Stimulated activated memory B cell treated with anti-CD40 and anti-IgM and Interleukin-4, amounts not matched to agents 10 μg/mL and 1 μg/mL and 100 μg/mL, for 72 hours (primary cell): ENCODE measurements around the gene DCAF4L1.

Experiments used
- ATAC-seq: fragments of 150-1000 bp; cut with Tn5 transposase; 2 replicates; pipeline ENCODE4 v1.10.0; 2021
- H3K27ac Mint-ChIP-seq: one replicate; pipeline ENCODE4 v1.8.0; 2022; ENCODE audit warnings: mild to moderate bottlenecking, mixed read lengths
- H3K27me3 Mint-ChIP-seq: one replicate; pipeline ENCODE4 v1.8.0; 2022; ENCODE audit warnings: mixed read lengths
- H3K36me3 Mint-ChIP-seq: one replicate; pipeline ENCODE4 v1.8.0; 2022; ENCODE audit warnings: mixed read lengths
- H3K4me1 Mint-ChIP-seq: one replicate; pipeline ENCODE4 v1.8.0; 2022; ENCODE audit warnings: mixed read lengths
- H3K4me3 Mint-ChIP-seq: one replicate; pipeline ENCODE4 v1.8.0; 2022; ENCODE audit warnings: mild to moderate bottlenecking, moderate library complexity, mixed read lengths
- H3K9me3 Mint-ChIP-seq: one replicate; pipeline ENCODE4 v1.8.0; 2022; ENCODE audit warnings: mixed read lengths

The DCAF4L1 gene

DNA sequence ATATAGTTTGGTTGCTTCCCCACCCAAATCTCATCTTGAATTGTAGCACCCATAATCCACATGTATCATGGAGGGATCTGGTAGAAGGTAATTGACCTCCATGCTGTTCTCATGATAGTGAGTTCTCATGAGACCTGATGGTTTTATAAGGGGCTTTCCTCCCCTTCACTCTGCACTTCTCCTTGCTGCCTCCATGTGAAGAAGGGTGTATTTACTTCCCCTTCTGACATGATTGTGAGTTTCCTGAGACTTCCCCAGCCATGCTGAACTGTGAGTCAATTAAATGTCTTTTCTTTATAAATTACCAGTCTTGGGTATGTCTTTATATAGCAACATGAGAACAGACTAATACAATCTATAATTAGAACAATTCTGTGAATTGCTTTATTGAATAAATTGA lies 11.9 kb upstream of the DCAF4L1 start:
- no peak overlapping the region for H3K4me3 Mint-ChIP-seq
- no peaks in the 10 kb centered on the region for H3K27me3 Mint-ChIP-seq
- H3K27ac Mint-ChIP-seq = no peak overlapping the region
- H3K36me3 Mint-ChIP-seq = peaks cover 19% of the 10 kb centered on the region
- H3K9me3 Mint-ChIP-seq = peaks cover 21% of the 10 kb centered on the region
- H3K4me1 Mint-ChIP-seq = peaks cover 6% of the 10 kb centered on the region
- ATAC-seq = no peak

GRCh38 chr4:41975341-41975740 lies 6.2 kb upstream of the DCAF4L1 start:
- Mint-ChIP-seq H3K4me1 (no peaks in the 10 kb centered on the region), H3K27ac (no peak overlapping the region), H3K36me3 (no peaks in the 10 kb centered on the region), H3K4me3 (no peak overlapping the region), H3K9me3 (peaks cover 6% of the 10 kb centered on the region), H3K27me3 (peaks cover 10% of the 10 kb centered on the region)
- ATAC-seq = no peak

DNA sequence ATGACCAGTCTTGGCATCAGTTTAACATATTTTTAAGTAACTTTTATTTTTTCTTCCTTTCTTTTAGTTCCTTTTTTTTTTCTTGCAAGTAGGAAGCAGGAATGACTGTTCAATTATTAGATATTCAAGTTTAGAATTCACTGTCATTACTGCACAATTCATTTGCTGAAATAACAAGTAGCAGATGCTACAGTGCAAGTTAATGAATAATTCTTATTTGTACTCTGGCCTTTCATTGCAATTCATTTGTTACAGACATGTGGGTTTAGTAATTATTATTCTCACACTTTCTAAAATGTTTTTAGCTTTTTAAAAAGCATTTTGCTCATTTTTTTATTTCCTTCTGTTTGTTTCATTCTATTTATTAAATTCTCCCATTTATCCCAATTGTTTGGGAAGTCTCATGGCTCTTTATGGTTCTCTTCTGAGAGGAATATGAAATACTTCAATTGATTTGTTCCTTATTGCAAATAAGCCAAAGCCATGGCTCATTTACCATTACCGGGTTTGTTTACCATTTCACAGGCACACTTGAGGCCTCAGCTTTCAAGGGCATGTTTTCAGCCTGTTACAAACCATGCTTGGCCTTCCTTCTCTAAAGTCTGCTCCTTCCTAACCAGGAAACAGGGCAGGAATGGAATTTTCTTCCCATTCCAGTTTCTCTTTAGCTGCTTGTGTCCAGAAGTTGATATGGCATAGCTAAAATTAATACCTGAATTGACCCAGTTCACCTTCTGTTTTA lies 4.6 kb upstream of the DCAF4L1 start:
- Mint-ChIP-seq H3K27me3 (peaks cover 10% of the 10 kb centered on the region), H3K4me1 (no peaks in the 10 kb centered on the region), H3K9me3 (peaks cover 5% of the 10 kb centered on the region), H3K36me3 (no peaks in the 10 kb centered on the region), H3K27ac (no peak overlapping the region), H3K4me3 (no peak overlapping the region)
- no peak for ATAC-seq

DNA sequence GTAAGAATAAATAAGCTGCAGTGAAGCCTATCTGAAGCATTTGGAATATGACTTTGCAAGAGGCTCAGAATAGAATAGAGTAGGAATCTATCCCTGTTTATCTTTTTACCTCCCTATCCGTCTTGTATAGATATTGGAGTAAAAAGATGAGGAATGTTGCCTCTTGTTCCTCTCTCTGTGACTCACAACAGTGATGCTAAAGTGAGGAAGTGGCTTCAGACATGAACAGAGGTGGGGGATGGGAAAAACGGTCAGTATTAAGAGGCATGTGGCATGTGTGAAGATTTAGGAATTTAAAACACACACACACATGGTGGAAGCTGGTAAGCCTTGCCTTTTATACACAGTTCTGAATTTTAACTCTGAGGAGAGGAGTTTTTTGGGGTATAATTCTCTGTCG lies 3.8 kb upstream of the DCAF4L1 start:
- H3K27ac Mint-ChIP-seq = no peak overlapping the region
- H3K36me3 Mint-ChIP-seq = peaks cover 5% of the 10 kb centered on the region
- no peaks in the 10 kb centered on the region for H3K9me3 Mint-ChIP-seq
- peaks cover 10% of the 10 kb centered on the region for H3K27me3 Mint-ChIP-seq
- H3K4me3 Mint-ChIP-seq = no peak overlapping the region
- no peaks in the 10 kb centered on the region for H3K4me1 Mint-ChIP-seq
- no peak for ATAC-seq

DNA sequence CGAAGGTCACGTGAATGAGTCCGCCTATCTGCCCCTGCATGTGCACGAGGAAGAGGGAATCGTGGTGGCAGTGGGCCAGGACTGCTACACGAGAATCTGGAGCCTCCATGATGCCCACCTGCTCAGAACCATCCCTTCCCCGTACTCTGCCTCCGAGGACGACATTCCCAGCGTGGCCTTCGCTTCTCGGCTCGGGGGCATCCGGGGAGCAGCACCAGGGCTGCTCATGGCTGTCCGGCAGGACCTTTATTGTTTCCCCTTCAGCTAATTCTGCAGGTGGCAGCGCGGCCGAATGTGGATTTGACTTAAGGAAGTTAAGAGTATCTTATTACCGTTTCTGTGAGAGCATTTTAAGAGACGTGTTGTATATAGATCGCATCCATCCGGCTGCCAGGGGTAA lies 1.2 kb downstream of the DCAF4L1 start:
- H3K4me3 Mint-ChIP-seq = no peak overlapping the region
- no peaks in the 10 kb centered on the region for H3K9me3 Mint-ChIP-seq
- no peak overlapping the region for H3K27ac Mint-ChIP-seq
- H3K36me3 Mint-ChIP-seq = peaks cover 5% of the 10 kb centered on the region
- H3K4me1 Mint-ChIP-seq = no peaks in the 10 kb centered on the region
- ATAC-seq = no peak
- H3K27me3 Mint-ChIP-seq = peaks cover 10% of the 10 kb centered on the region

DNA sequence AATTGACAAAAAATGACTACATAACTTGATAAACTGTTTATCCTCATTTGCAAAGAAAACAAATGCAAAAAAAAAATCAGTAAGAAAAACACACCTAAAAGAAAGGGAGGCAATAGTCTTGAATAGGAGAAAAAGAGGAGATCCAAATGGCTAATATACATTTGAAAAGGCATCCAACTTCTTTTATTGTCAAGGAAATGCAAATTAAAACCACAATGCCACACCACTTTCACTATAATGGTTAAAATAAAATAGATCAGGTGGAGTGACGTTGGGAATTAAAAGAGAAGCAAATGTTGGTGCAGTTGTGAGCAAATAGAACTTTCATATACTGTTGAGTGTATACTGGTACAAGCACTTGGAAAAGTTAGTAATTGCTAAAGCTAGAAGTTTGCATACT lies 3.6 kb downstream of the DCAF4L1 start:
- peaks cover 5% of the 10 kb centered on the region for H3K36me3 Mint-ChIP-seq
- no peak for ATAC-seq
- H3K27me3 Mint-ChIP-seq = no peaks in the 10 kb centered on the region
- H3K9me3 Mint-ChIP-seq = no peaks in the 10 kb centered on the region
- H3K27ac Mint-ChIP-seq = no peak overlapping the region
- peaks cover 6% of the 10 kb centered on the region for H3K4me1 Mint-ChIP-seq
- no peak overlapping the region for H3K4me3 Mint-ChIP-seq

DNA sequence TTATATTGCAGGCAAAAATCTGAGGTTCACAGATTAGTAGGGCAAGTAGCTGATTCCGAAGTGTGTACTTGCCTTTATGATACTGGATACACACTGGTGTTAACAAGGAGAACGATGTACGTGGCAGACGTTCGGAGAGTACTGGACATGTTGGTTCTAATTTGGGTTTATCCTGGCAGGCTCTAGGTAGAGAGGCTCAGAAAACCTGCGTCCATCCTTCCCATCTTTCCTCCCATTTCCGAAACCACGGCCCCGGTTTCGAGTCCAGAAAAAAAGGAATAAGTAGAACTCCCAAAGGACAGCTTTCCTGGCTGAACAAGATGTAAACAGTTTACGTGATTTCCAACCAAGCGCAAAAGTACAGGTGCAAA lies 8.4 kb downstream of the DCAF4L1 start:
- ATAC-seq = peak; percentile 41
- Mint-ChIP-seq H3K27ac (peak overlapping the region; percentile 86), H3K4me3 (peak overlapping the region; percentile 94), H3K36me3 (no peaks in the 10 kb centered on the region), H3K4me1 (peaks cover 24% of the 10 kb centered on the region), H3K9me3 (no peaks in the 10 kb centered on the region), H3K27me3 (no peaks in the 10 kb centered on the region)

DNA sequence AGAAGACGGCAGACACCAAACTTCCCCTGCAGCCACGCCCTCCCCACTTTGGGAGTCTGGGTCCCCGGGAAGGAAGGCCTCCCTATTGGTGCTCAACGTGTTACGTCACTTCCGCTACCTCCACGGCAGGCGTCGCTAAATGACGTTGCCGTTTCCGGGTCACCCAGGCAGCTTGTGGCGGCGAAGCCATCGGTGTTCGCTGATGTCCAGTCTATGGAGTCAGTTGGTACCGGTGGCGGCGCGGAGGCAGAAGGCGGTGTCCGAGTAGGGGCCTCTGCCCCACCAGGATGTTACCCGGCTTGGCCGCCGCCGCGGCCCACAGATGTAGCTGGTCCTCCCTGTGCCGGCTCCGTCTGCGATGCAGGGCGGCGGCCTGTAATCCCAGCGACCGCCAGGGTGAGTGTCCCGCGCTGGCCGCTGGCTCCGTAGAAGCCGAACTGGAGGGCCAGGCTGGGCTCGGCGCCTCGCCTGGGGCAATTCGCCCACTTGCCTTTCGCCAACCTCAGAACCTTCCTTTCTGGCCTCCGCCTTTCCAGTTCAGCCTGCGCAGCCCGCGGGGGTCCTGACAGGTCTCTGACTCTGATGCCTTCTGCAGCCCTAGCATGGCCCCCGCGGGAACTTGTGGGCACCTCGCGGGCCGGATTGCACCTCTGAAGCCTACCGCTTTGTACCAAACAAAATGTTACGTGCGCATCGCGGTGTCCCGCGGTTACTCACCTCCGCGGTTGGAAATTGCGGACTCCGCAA lies 9.0 kb downstream of the DCAF4L1 start, which contains the start of gene SLC30A9:
Gene SLC30A9 (plus strand): TSS at position 166 of the 747 bp plus-strand sequence. CDS start 122 bp downstream, at position 288.
- Mint-ChIP-seq H3K4me1 (peaks cover 30% of the 10 kb centered on the region), H3K4me3 (peak within 1 kb of the TSS; percentile 94), H3K9me3 (no peaks in the 10 kb centered on the region), H3K27me3 (no peaks in the 10 kb centered on the region), H3K27ac (peak within 1 kb of the TSS; percentile 86), H3K36me3 (no peaks in the 10 kb centered on the region)
- peak; percentile 99 for ATAC-seq

GRCh38 chr4:41991916-41992767 lies 10.6 kb downstream of the DCAF4L1 start:
- Mint-ChIP-seq H3K36me3 (no peaks in the 10 kb centered on the region), H3K27ac (no peak overlapping the region), H3K4me1 (peaks cover 34% of the 10 kb centered on the region)

DNA sequence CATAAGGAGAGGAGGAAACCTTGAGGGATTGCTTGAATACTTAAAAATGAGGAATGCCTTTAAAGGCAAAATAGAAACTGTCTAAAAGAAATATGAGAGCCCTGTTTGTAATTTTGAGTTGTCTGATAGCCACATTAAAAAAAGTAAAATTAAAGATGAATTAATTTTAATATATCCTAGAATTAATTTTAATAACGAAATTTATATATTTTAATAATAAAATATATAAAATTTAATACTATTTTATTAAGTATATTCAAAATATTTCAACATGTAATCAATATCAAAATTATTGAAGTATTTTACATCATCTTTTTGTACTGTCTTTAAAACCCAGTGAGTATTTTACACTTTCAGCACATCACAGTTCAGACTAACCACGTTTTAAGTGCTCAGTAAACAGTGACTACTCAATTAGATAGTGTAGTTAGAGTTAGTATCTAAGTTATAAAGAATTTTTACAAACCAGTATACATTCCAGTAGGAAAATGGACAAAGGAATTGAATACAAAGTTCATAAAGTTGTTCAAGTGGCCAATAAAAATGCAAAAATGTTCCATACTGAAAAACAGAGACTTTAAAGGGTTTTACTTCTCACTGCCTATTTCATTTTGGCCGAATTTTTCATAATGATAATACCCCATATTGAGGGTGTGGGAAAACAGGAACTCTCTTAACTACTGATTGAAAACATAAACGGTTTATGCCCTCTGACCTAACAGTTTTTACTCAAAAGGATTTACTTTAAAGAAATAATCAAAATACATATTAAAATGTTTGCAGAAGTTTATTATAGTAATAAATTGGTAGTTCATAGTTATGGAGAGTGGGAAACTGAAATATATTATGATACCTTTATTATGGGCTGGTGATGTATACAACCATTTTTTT lies 11.7 kb downstream of the DCAF4L1 start:
- Mint-ChIP-seq H3K4me3 (no peak overlapping the region), H3K4me1 (peaks cover 38% of the 10 kb centered on the region), H3K9me3 (no peaks in the 10 kb centered on the region), H3K27ac (no peak overlapping the region), H3K36me3 (peaks cover 7% of the 10 kb centered on the region), H3K27me3 (no peaks in the 10 kb centered on the region)
- no peak for ATAC-seq

More at GRCh38 chr4:41991916-41992767, 10.6 kb downstream of the DCAF4L1 start:
- no peaks in the 10 kb centered on the region for H3K9me3 Mint-ChIP-seq
- H3K4me3 Mint-ChIP-seq = no peak overlapping the region
- H3K27me3 Mint-ChIP-seq = no peaks in the 10 kb centered on the region
- ATAC-seq = no peak

DNA sequence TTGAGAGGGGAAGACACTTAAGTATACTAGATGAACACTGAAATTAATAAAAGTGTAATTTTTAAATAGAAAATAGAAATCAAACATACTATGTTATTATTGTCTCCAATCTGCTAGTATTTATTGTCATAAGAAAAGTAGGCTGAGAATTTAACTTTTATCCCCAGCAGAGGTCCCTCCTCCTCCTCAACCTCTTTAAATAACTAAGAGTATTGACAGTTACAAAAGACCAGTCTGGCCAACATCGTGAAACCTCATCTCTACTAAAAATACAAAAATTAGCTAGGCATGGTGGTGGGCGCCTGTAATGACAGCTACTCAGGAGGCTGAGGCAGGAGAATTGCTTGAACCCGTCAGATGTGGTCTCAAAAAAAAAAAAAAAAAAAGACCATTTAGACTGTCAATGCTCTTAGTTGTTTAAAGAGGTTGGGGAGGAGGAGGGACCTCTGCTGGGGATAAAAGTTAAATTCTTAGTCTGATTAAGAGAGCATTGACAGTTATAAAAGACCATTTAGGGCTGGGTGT lies 13.0 kb downstream of the DCAF4L1 start:
- H3K27me3 Mint-ChIP-seq = no peaks in the 10 kb centered on the region
- no peak overlapping the region for H3K27ac Mint-ChIP-seq
- H3K9me3 Mint-ChIP-seq = no peaks in the 10 kb centered on the region
- no peak for ATAC-seq
- H3K36me3 Mint-ChIP-seq = peaks cover 7% of the 10 kb centered on the region
- H3K4me3 Mint-ChIP-seq = no peak overlapping the region
- H3K4me1 Mint-ChIP-seq = peaks cover 37% of the 10 kb centered on the region

GRCh38 chr4:41998019-41998418 lies 16.5 kb downstream of the DCAF4L1 start:
- no peak for ATAC-seq
- no peak overlapping the region for H3K27ac Mint-ChIP-seq
- peaks cover 17% of the 10 kb centered on the region for H3K36me3 Mint-ChIP-seq
- no peak overlapping the region for H3K4me3 Mint-ChIP-seq
- H3K9me3 Mint-ChIP-seq = no peaks in the 10 kb centered on the region
- no peaks in the 10 kb centered on the region for H3K27me3 Mint-ChIP-seq
- H3K4me1 Mint-ChIP-seq = peaks cover 27% of the 10 kb centered on the region

- peaks cover 40% of the 10 kb centered on the region for H3K4me1 Mint-ChIP-seq
- H3K36me3 Mint-ChIP-seq = peaks cover 30% of the 10 kb centered on the region
- H3K4me3 Mint-ChIP-seq = no peak overlapping the region
- no peaks in the 10 kb centered on the region for H3K27me3 Mint-ChIP-seq
- ATAC-seq = no peak
- no peak overlapping the region for H3K27ac Mint-ChIP-seq
- H3K9me3 Mint-ChIP-seq = no peaks in the 10 kb centered on the region
These were observed 17.8 kb downstream of the DCAF4L1 start for GRCh38 chr4:41999321-41999720.

GRCh38 chr4:42008011-42008786 lies 26.6 kb downstream of the DCAF4L1 start:
- no peak overlapping the region for H3K27ac Mint-ChIP-seq
- H3K9me3 Mint-ChIP-seq = no peaks in the 10 kb centered on the region
- peaks cover 69% of the 10 kb centered on the region for H3K36me3 Mint-ChIP-seq
- no peak overlapping the region for H3K4me3 Mint-ChIP-seq
- H3K4me1 Mint-ChIP-seq = peaks cover 43% of the 10 kb centered on the region
- ATAC-seq = no peak
- H3K27me3 Mint-ChIP-seq = no peaks in the 10 kb centered on the region
